ENCODE data around the gene PRCP. TPM values are rescaled to one million over a fixed set of nuclear protein-coding genes. Genes with fewer than 3 reads are reported as not detected.

The PRCP gene
- total and polyA plus RNA-seq, 2 donors (not counting 1 experiment from before 2014, with no cell fraction given): 24.6 to 37.7 TPM

GRCh38 chr11:82890936-82891335 is 9.3 kb downstream of the PRCP start:
- Mint-ChIP-seq H3K9me3 (ENCODE audit: insufficient read depth) (no peaks in the 10 kb centered on the region), H3K4me3 (no peak overlapping the region), H3K27me3 (no peaks in the 10 kb centered on the region), H3K27ac (no peak overlapping the region), H3K4me1 (peaks cover 33% of the 10 kb centered on the region)
- ChIA-PET CTCF (interaction anchor here (4.7 kb wide), 1 partner anchor 23 kb away, joined by 22 read pairs; no protein-coding TSS in a partner anchor), POLR2A (no interaction called here)
- Histone ChIP-seq H3K4me2 (replicated peaks; ENCODE audit: low read depth, low read length, poor library complexity, severe bottlenecking) (peak overlapping the region; percentile 39), H3K9me3 (ENCODE audit: control extremely low read depth in 1 of 3, control insufficient read depth in 2 of 3, insufficient read depth in 1 of 3, low read length in 2 of 3) (peaks cover 0 to 1% (median 0%) of the 10 kb centered on the region in 3 donors), H3K9ac (ENCODE audit: low read length) (no peak overlapping the region), H4K20me1 (ENCODE audit: control insufficient read depth, insufficient read depth, low read length, poor library complexity, severe bottlenecking) (peaks cover 23% of the 10 kb centered on the region), H2AFZ (ENCODE audit: insufficient read depth, low read depth, low read length, poor library complexity, severe bottlenecking) (no peak overlapping the region), H3K27me3 (replicated peaks in 1 of 4; ENCODE audit: control extremely low read depth in 1 of 4, control insufficient read depth in 3 of 4, insufficient read depth in 4 of 4, low read length in 3 of 4) (no peaks in the 10 kb centered on the region), H3K36me3 (replicated peaks in 1 of 2; ENCODE audit: control extremely low read depth in 1 of 2, control insufficient read depth in 1 of 2, extremely low read depth in 1 of 2, insufficient read depth in 2 of 2, low read length in 1 of 2) (peaks cover 0 to 7% of the 10 kb centered on the region in 2 experiments), H3K79me2 (ENCODE audit: control insufficient read depth, insufficient read depth, low read length) (peaks cover 78% of the 10 kb centered on the region), H3K27ac (ENCODE audit: low read length in 2 of 2) (peak overlapping the region in 1 of 2 donors; percentile 70), H3K4me1 (ENCODE audit: control insufficient read depth in 2 of 2, insufficient read depth in 2 of 2, low read length in 2 of 2) (peaks cover 53 to 62% of the 10 kb centered on the region in 2 donors), H3K4me3 (ENCODE audit: control extremely low read depth in 1 of 5, extremely low read depth in 1 of 5, insufficient read depth in 1 of 5, low read depth in 2 of 5, low read length in 4 of 5) (peak overlapping the region in 1 of 5 experiments; percentile 71)
- TF ChIP-seq CTCF (IDR thresholded peaks at IDR 0.05) (no peak), EZH2 (IDR thresholded peaks at IDR 0.05; ENCODE audit: borderline replicate concordance, insufficient read depth, low read depth, low read length, poor library complexity, severe bottlenecking) (no peak)
- DNase-seq: no peak
- no peak for ATAC-seq (ENCODE audit: low read depth)
- intact Hi-C loops (cut with micrococcal nuclease): no loop called here

GRCh38 chr11:82890002-82890341 is 10.3 kb downstream of the PRCP start:
- DNase-seq: no peak
- no peaks in the 10 kb centered on the region for H3K27me3 ChIP-seq (replicated peaks in 1 of 4; ENCODE audit: control extremely low read depth in 1 of 4, control insufficient read depth in 3 of 4, insufficient read depth in 4 of 4, low read length in 3 of 4)
- H2AFZ ChIP-seq (ENCODE audit: insufficient read depth, low read depth, low read length, poor library complexity, severe bottlenecking): no peak overlapping the region
- peaks cover 0 to 7% of the 10 kb centered on the region in 2 experiments for H3K36me3 ChIP-seq (replicated peaks in 1 of 2; ENCODE audit: control extremely low read depth in 1 of 2, control insufficient read depth in 1 of 2, extremely low read depth in 1 of 2, insufficient read depth in 2 of 2, low read length in 1 of 2)
- H3K4me1 Mint-ChIP-seq: peaks cover 26% of the 10 kb centered on the region
- H3K27me3 Mint-ChIP-seq: no peaks in the 10 kb centered on the region
- H3K9me3 ChIP-seq (ENCODE audit: control extremely low read depth in 1 of 3, control insufficient read depth in 2 of 3, insufficient read depth in 1 of 3, low read length in 2 of 3): no peaks in the 10 kb centered on the region
- peak overlapping the region in 1 of 5 experiments; percentile 71 for H3K4me3 ChIP-seq (ENCODE audit: control extremely low read depth in 1 of 5, extremely low read depth in 1 of 5, insufficient read depth in 1 of 5, low read depth in 2 of 5, low read length in 4 of 5)
- no peaks in the 10 kb centered on the region for H3K9me3 Mint-ChIP-seq (ENCODE audit: insufficient read depth)
- no peak for ATAC-seq (ENCODE audit: low read depth)
- H3K9ac ChIP-seq (ENCODE audit: low read length): no peak overlapping the region
- intact Hi-C loops (cut with micrococcal nuclease): no loop called here
- H3K27ac ChIP-seq (ENCODE audit: low read length in 2 of 2): peak overlapping the region in 1 of 2 donors; percentile 70
- H3K27ac Mint-ChIP-seq: no peak overlapping the region
- peaks cover 43 to 52% of the 10 kb centered on the region in 2 donors for H3K4me1 ChIP-seq (ENCODE audit: control insufficient read depth in 2 of 2, insufficient read depth in 2 of 2, low read length in 2 of 2)
- H3K4me2 ChIP-seq (replicated peaks; ENCODE audit: low read depth, low read length, poor library complexity, severe bottlenecking): peak overlapping the region; percentile 39
- WGBS (ENCODE audit: insufficient coverage): no CpG with 5 or more reads among the region's 1 CpG
- ChIA-PET POLR2A (interaction anchor here (1.0 kb wide), 1 partner anchor 10 kb away, joined by 3 read pairs; the partner anchor contains the start of gene PRCP), CTCF (interaction anchor here (0.5 to 4.7 kb wide), 2 partner anchors 22 to 36 kb away, joined by 3 to 22 read pairs; no protein-coding TSS in a partner anchor)
- peaks cover 28% of the 10 kb centered on the region for H4K20me1 ChIP-seq (ENCODE audit: control insufficient read depth, insufficient read depth, low read length, poor library complexity, severe bottlenecking)
- H3K4me3 Mint-ChIP-seq: no peak overlapping the region
- peaks cover 88% of the 10 kb centered on the region for H3K79me2 ChIP-seq (ENCODE audit: control insufficient read depth, insufficient read depth, low read length)
- TF ChIP-seq CTCF (IDR thresholded peaks at IDR 0.05) (no peak), EZH2 (IDR thresholded peaks at IDR 0.05; ENCODE audit: borderline replicate concordance, insufficient read depth, low read depth, low read length, poor library complexity, severe bottlenecking) (no peak)

Measured in B cell (primary cell).